ENCODE results near the gene LRRC7. TPM values are rescaled to one million over a fixed set of nuclear protein-coding genes. Genes with fewer than 3 reads are reported as not detected.

LRRC7 gene
- total and polyA plus RNA-seq, 8 donors = 0.12 to 2.2 (median 0.90) TPM

DNA sequence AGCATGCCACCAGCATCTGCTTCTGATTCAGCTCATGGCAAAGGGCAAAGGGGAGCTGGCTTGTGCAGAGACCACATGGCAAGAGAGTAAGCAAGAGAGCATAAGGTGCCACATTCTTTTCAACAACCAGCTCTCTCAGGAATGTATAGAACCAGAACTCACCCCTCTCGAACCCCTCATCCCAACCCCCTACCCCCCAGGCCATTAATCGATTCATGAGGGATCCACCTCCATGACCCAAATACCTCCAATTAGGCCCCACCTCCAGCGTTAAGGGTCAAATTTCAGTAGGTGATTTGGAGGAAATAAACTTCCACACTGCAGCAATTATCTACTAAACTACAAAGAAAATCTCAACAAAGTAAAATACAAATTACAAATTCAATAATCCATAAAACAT lies 32.2 kb upstream of the LRRC7 start:
- intact Hi-C loops (cut with DNase I) = no loop called here
- 37 to 45% methylated on average over 3 of the region's 3 CpGs for WGBS, 2 donors
- FAIRE-seq = no peak

GRCh38 chr1:69540052-69540451 lies 27.7 kb upstream of the LRRC7 start:
- Histone ChIP-seq H3K4me1 (no peaks in the 10 kb centered on the region), H3K27ac (no peak overlapping the region), H3K27me3 (no peaks in the 10 kb centered on the region), H3K9me3 (no peaks in the 10 kb centered on the region), H3K36me3 (no peaks in the 10 kb centered on the region), H3K4me3 (no peak overlapping the region)
- 62 to 67% methylated on average over 6 of the region's 6 CpGs for WGBS, 2 donors
- ATAC-seq (no peak), FAIRE-seq (no peak), DNase-seq (no peak)
- no peak for TF ChIP-seq CTCF (IDR thresholded peaks at IDR 0.05)
- intact Hi-C loops (cut with DNase I) = no loop called here

More for the DNA sequence above, 32.2 kb upstream of the LRRC7 start:
- H3K36me3 ChIP-seq = no peaks in the 10 kb centered on the region
- H3K4me1 ChIP-seq = no peaks in the 10 kb centered on the region
- no peaks in the 10 kb centered on the region for H3K27me3 ChIP-seq
- no peak for TF ChIP-seq CTCF (IDR thresholded peaks at IDR 0.05)
- no peak for ATAC-seq
- no peak overlapping the region for H3K4me3 ChIP-seq
- no peak for DNase-seq
- H3K9me3 ChIP-seq = no peaks in the 10 kb centered on the region
- no peak overlapping the region for H3K27ac ChIP-seq

- no peaks in the 10 kb centered on the region for H3K4me1 ChIP-seq
- FAIRE-seq (no peak), DNase-seq (no peak), ATAC-seq (no peak)
- no peak overlapping the region for H3K4me3 ChIP-seq
- no peak overlapping the region for H3K27ac ChIP-seq
- H3K9me3 ChIP-seq = no peaks in the 10 kb centered on the region
- no peak for TF ChIP-seq CTCF (IDR thresholded peaks at IDR 0.05)
- 69 to 80% methylated on average over 8 of the region's 8 CpGs for WGBS, 2 donors
- intact Hi-C loops (cut with DNase I) = no loop called here
- peaks cover 0 to 7% (median 0%) of the 10 kb centered on the region in 4 donors for H3K27me3 ChIP-seq
- no peaks in the 10 kb centered on the region for H3K36me3 ChIP-seq
Measured at GRCh38 chr1:69551476-69552324, 16.0 kb upstream of the LRRC7 start.

DNA sequence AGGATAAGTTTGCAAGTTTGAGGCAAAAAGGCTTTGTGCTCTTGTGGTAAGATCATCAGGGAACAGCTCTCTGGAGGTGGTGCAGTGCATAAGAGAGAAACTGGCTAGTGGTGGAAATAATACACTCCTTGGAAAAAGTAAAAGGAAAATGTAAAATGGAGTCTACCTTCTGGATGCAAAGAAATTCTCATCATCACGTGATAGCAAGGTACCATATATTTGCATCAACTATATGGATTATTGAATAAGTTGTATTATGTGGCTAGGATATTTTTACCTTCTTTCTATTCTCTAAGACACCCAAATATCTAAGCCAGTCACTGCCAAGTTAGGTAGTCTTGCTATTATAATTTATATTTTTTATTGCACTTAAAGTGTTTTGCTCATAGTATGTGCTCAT lies 14.0 kb upstream of the LRRC7 start:
- H3K27ac ChIP-seq = no peak overlapping the region
- intact Hi-C loops (cut with DNase I) = no loop called here
- no peaks in the 10 kb centered on the region for H3K4me1 ChIP-seq
- H3K27me3 ChIP-seq = peaks cover 0 to 7% (median 0%) of the 10 kb centered on the region in 4 donors
- DNase-seq (no peak), ATAC-seq (no peak), FAIRE-seq (no peak)
- H3K36me3 ChIP-seq = no peaks in the 10 kb centered on the region
- no peaks in the 10 kb centered on the region for H3K9me3 ChIP-seq
- 49 to 70% methylated on average over 1 of the region's 1 CpG for whole genome bisulfite sequencing, 2 donors
- H3K4me3 ChIP-seq = no peak overlapping the region
- TF ChIP-seq CTCF (IDR thresholded peaks at IDR 0.05) = no peak

All from pancreas (tissue), 10 donors.